HL-60/S4 treated with retinoic acid at 250 ng/mL for 4 days and 3 days (cell line): ENCODE data around the gene PDE11A.

Source experiments
- in situ Hi-C: fragments of 300-500 bp; cut with MboI; formaldehyde crosslinking; loops from 2 replicates; pipeline ENCODE4 v1.7.0; 2022; ENCODE audit warnings: low sequenced_read_pairs

Gene PDE11A

GRCh38 chr2:177585234-177585863, 487.2 kb downstream of the PDE11A start:
- in situ Hi-C loops: no loop called here

GRCh38 chr2:177584030-177584692, 488.4 kb downstream of the PDE11A start:
- in situ Hi-C loops: no loop called here

GRCh38 chr2:177582000-177582399, 490.6 kb downstream of the PDE11A start:
- in situ Hi-C loops: no loop called here

- in situ Hi-C loops: no loop called here
Measured at GRCh38 chr2:177579486-177580036, 493.0 kb downstream of the PDE11A start.

GRCh38 chr2:177578454-177578853, 494.1 kb downstream of the PDE11A start:
- in situ Hi-C loops: no loop called here

- in situ Hi-C loops: no loop called here
Measured at GRCh38 chr2:177577075-177577474, 495.5 kb downstream of the PDE11A start.

GRCh38 chr2:177575358-177575757, 497.2 kb downstream of the PDE11A start:
- in situ Hi-C loops: no loop called here

GRCh38 chr2:177574356-177574755, 498.2 kb downstream of the PDE11A start:
- in situ Hi-C loops: no loop called here
